Mesenteric fat pad (tissue), 1 donor: Measurements from ENCODE around the gene SLC6A20. TPM values are rescaled to one million over a fixed set of nuclear protein-coding genes. Genes with fewer than 3 reads are reported as not detected.
"Not testable (repeated sequence)": the region's sequence is repeated elsewhere in the genome, so short reads cannot be mapped to it uniquely, and the experiment has no call there.

Experiments
- DNase-seq: peaks from one replicate; pipeline ENCODE4 v3.0.0-alpha.2; 2020; ENCODE audit warnings: low spot score
- total RNA-seq: library from RNA; stranded (reverse); fragmentation: NEBNext Ultra II Directional; extraction: Animal tissue kit (Norgen Biotek cat#: 25700); gene quantifications from one replicate; pipeline ENCODE4 v1.2.1, GENCODE V29; 2021
- donor health status: DM: yes; HTN: yes; CAD: no.

The SLC6A20 gene
- total RNA-seq, 1 donor from 2014 or later: 0.16 TPM

DNA sequence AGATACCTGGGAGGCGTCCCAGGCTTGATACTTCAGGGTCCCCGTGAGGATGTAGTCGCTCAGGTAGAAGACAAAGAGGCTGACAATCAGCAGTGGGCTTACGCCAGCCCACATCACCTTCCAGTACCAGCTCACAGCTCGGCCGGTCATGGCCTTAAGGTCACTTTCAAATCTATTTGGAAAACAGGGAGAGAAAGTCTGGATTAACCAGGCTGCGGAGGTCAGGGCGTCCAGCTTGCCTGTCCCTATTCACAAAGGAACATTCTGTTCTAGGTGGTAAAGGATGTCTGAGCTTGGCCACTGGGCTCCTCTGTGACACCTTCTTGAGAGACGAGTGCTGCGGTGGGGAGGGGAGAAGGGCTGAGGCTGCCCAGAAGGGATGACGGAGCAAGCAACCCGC, 36.5 kb downstream of the SLC6A20 start:
- no peak for DNase-seq

GRCh38 chr3:45758871-45759270, 37.5 kb downstream of the SLC6A20 start:
- no peak for DNase-seq

DNA sequence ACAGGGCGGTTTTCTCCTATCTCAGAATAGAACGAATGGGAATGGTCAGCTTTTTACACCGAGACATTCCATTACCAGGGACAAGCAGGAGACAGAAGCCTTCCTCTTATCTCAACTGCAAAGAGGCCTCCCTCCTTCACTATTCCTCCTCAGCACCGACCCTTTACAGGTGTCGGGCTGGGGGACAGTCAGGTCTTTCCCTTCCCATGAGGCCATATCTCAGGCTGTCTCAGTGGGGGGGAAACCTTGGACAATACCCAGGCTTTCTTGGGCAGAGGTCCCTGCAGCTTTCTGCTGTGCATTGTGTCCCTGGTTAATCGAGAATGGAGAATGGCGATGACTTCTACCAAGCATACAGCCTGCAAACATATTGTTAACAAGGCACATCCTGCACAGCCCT, 39.2 kb downstream of the SLC6A20 start:
- DNase-seq: not testable (repeated sequence)

- DNase-seq: no peak
Observed at GRCh38 chr3:45756055-45756454, 40.3 kb downstream of the SLC6A20 start.

GRCh38 chr3:45754461-45754860, 41.9 kb downstream of the SLC6A20 start:
- no peak for DNase-seq

GRCh38 chr3:45753095-45753494, 43.2 kb downstream of the SLC6A20 start:
- DNase-seq: no peak

- DNase-seq: no peak
Observed at GRCh38 chr3:45751537-45752242, 44.6 kb downstream of the SLC6A20 start.

- no peak for DNase-seq
Observed at GRCh38 chr3:45749880-45750279, 46.5 kb downstream of the SLC6A20 start.

GRCh38 chr3:45749036-45749600, 47.2 kb downstream of the SLC6A20 start:
- not testable (repeated sequence) for DNase-seq

DNA sequence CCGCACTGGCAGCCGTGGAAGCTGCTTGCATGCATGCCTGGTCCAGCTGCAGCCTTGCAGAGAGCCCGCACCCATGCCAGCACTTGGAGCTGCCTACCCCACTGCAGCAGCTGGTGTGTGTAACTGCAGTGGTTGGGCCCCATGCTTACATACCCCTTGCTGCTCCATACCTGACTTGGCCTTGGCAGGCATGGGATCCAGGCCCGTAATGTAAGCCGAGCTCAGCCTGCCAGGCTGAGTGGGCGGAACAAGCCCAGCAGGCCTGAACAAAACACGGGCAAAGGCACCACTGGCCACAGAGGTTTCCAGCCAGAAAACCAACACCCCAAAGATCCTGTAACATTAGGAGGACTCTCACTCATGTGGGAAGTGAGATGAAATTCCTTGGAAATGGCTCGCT, 48.3 kb downstream of the SLC6A20 start:
- DNase-seq: no peak

DNA sequence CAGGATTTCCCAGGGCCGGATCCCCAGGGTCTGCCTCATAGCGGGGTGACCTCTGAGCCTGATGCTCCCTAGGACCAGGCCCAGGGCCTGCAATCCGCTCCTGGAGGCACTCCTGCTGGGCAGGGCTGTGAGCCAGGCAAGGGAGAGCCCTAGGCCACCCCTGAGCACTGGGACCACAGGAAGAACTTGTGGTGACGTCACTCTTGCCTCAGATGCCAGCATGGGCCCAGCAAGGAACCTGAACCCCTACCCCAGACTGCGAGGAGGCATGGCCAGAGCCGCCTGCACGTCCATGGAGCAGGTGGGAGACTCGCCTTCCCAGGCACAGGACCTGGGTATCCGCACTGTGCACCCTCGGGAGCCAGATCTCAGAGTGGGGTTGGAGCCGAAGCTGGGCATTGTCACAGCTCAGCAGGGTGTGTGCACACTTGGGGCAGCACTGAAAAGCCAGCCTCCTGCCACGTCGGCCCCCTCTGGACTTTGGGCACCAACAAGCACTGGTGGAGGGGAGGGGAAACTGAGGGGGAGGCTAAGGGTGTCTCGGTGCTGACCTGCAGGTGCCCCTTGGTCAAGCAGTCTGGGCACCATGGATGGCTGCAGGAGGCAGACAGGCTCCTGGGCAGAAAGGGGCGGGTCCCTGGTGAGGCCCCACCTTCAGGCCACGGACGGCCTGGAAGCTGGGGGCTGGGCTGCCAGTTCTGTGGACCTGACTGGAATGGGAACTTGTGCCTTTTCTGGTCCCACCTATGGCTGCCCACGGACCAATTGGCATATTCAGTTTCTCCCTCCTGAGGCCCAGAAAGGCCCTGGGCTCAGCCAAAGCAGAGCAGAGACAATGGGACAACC, 49.3 kb downstream of the SLC6A20 start:
- no peak for DNase-seq

GRCh38 chr3:45746165-45746776, 50.1 kb downstream of the SLC6A20 start:
- no peak for DNase-seq

- no peak for DNase-seq
Observed at GRCh38 chr3:45742461-45743089, 53.8 kb downstream of the SLC6A20 start.

DNA sequence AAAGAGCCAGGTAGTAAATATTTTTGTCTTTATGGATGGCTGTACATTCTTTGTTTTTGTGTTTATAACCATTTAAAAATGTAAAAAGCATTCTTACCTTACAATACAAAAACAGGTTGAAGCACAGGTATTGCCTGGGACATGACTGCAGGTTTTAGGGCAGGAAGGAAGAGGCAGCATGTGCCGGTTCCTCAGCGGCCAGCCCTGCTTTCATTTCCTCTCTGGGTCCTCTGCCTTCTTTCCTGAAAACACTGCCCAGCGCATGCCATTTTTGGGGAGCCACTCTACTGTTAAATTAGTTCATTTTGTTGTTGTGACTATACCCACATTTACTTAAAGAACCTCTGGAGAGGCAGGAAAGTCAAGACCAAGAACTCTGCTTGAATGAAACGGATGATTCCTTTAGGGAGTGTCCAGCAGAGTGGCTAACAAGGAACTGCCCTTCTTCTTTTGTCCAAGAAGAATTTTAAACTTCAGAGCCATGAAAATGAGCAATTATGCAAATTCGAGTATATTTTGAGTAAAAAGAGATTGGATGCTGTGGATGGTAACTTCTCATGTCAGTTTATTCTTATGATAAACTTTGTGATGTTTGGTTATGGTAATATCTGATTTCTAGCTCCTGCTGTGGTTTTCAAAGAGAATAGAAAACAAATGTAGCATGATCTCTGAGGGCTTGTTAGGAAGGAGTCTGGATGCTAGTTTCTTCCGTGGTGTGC, 54.4 kb downstream of the SLC6A20 start:
- no peak for DNase-seq

DNA sequence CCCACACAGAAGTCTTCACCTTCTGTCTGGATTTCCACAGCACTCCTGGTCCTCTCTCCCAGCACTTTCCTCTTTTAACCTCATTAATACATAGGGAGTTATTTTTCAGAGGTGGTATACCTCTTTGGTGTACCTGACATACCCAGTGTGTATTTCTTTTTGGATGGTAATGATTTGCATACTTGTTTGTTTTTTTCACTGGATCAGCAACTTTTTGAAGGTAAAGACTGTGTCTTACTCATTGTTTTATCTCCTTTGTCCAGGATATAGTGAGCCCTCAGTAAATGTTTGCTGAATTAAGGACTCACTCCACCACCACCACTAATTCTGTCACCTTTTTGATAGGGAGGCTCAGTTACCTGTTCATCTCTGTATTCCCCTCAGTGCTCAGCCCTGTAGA, 55.1 kb downstream of the SLC6A20 start:
- no peak for DNase-seq

DNA sequence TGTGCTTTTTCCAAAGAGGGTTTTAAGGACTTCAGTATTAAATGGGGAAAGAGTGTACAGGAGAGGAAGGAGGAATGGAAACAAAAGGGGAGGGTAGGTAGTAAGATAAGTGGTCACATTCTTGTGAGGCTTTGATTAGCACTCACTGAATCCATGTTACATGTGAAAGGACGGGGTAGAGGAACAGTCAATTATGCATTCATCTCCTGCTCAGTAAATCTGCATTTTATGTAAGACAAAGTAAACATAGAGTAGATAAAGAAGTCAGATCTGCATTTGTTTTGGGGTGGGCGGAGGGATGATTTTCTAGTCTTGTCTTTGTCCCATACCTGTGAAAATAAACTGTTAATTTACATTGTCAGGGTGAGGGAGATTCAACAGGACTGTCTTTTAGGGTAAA, 56.3 kb downstream of the SLC6A20 start:
- DNase-seq: no peak

DNA sequence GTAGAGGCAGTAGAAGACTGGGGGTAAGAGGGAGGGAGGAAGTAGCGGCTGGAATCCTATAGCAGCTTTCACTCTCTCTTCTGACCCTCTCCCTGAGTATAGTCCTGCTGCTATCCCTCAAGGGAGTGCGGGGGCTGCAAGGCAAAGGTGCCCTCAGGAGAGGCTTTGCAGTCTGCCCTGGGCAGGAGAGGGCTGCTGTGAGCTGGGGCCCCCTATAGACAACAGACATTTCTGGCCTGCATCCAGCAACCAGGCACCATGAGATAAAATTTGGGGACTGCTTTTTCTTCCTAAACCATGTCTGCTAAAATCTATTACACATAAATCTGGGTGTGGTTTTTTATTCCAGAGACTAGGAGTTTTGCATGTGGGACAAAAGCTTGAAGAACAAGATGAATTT, 59.1 kb downstream of the SLC6A20 start:
- DNase-seq: no peak

- DNase-seq: no peak
Observed at GRCh38 chr3:45736707-45737106, 59.6 kb downstream of the SLC6A20 start.

GRCh38 chr3:45730409-45731154, 65.8 kb downstream of the SLC6A20 start:
- no peak for DNase-seq

DNA sequence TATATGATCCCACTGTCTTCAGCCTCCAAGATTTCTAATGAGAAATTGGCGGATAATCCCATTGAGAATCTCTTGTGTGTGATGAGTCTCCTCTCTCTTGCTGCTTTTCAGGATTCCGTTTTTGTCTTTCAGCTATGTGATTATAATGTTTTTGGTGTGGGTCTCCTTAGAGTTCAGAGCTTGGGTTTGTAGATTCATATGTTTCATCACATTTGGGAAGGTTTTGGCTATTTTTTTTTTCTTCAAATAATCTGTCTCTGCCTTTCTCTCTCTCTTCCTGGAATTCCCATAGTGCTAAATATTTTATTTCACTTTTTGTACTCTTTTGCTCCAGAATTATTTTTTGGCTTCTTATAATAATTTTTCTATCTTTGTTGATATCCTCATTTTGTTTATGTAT, 66.7 kb downstream of the SLC6A20 start:
- no peak for DNase-seq
